ENCODE measurements around the gene FAM98C. TPM values are rescaled to one million over a fixed set of nuclear protein-coding genes. Genes with fewer than 3 reads are reported as not detected.
A peak's percentile ranks its signal among the peaks of the same experiment; 100 is the strongest.

FAM98C gene
- total RNA-seq, 6 donors from 2014 or later: 16.0 to 75.4 (median 24.2) TPM

DNA sequence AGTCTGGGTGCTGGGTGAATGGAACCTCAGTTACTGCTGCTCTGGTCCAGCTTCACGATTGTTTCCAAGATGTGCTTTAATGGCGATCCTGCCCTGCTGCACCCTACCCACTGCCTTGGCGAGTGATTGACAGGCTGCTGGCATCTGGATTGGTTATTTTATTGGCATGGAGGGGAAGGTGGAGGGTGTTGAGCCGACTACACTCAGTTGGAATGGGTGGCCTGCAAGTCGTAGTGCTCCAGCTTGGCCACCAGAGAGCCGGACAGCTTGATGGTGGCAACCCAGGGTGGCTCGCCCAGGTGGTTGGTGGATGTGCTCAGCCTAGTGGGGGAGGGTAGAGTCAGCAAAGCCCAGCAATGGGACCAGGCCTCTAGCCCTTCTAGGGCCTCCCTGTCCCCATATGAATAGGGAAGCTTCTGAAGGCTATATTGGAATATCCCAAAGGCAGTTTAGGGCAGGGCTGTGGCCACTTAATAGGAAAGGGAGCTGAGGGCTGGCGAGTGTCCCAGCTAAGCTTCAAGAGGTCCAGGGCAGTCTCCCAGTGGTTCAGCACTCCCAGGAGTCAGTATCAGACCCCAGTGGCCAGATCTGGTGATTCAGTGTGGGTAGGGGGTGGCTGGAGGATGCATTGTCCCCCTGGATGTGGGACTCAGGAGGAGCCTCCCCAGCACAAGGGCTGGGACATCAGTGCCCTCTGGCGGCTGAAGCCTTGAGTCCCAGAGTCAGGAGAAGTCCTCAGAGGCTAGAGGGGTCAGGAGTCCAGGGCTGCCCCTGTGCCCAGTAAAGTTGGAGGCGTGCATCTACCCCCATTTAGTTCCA is 18.5 kb upstream of the FAM98C start:
- no peak for TF ChIP-seq POLR2AphosphoS5 (IDR thresholded peaks at IDR 0.05)
- TF ChIP-seq, protein P1, sequence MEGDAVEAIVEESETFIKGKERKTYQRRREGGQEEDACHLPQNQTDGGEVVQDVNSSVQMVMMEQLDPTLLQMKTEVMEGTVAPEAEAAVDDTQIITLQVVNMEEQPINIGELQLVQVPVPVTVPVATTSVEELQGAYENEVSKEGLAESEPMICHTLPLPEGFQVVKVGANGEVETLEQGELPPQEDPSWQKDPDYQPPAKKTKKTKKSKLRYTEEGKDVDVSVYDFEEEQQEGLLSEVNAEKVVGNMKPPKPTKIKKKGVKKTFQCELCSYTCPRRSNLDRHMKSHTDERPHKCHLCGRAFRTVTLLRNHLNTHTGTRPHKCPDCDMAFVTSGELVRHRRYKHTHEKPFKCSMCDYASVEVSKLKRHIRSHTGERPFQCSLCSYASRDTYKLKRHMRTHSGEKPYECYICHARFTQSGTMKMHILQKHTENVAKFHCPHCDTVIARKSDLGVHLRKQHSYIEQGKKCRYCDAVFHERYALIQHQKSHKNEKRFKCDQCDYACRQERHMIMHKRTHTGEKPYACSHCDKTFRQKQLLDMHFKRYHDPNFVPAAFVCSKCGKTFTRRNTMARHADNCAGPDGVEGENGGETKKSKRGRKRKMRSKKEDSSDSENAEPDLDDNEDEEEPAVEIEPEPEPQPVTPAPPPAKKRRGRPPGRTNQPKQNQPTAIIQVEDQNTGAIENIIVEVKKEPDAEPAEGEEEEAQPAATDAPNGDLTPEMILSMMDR (IDR thresholded peaks at IDR 0.05): no peak
- WGBS, 2 donors: 84% methylated on average over 6 to 10 of the region's 10 CpGs
- Histone ChIP-seq H3K27ac (no peak overlapping the region), H3K4me1 (peaks cover 33 to 40% (median 35%) of the 10 kb centered on the region in 4 donors), H3K9me3 (no peaks in the 10 kb centered on the region), H3K27me3 (peaks cover 0 to 18% (median 3%) of the 10 kb centered on the region in 4 donors), H3K4me3 (no peak overlapping the region), H3K36me3 (peaks cover 17 to 61% (median 51%) of the 10 kb centered on the region in 4 donors)
- ATAC-seq (ENCODE audit: low FRiP score in 2 of 2): no peak
- DNase-seq: no peak

DNA sequence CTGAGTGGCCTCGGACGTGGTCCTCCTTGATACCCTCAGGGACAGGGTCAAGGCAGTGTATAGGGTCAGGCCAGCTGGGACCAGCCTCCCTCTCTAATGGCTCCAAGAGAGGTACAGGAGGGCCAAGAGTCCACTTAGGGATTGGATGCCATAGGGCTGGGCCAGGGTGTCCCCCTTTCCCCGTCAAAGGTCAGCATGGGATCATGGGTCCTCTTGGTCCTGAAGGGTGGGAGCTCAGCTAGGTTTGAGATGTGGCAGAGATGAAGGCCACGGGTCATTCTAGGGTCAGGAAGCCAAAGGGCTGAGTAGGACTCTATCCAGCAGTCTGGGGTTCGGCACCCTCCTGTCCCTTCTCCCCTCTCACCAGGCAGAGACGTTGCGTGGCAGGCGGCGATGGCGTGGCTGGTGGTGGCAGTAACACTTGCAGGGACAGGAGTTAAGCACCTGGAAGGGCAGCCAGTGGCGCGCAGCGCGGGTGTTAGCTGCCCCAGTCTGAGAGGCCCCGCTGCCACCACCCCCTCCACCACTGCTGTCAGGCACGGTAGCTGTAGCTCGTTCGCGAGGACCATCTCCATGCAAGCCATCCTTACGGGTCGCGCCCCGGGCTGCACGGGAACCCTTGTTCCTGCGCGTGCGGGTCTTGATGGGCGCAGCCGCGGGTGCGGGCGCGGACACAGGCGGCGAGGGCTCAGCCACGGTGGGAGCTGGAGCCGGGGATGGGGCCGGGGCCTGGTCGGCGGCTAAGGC is 17.7 kb upstream of the FAM98C start:
- H3K27ac ChIP-seq: no peak overlapping the region
- peaks cover 17 to 53% (median 45%) of the 10 kb centered on the region in 4 donors for H3K36me3 ChIP-seq
- peaks cover 0 to 18% (median 3%) of the 10 kb centered on the region in 4 donors for H3K27me3 ChIP-seq
- H3K4me1 ChIP-seq: peaks cover 33 to 44% (median 38%) of the 10 kb centered on the region in 4 donors
- H3K4me3 ChIP-seq: no peak overlapping the region
- DNase-seq (peak in 1 of 2 donors; percentile 85), ATAC-seq (ENCODE audit: low FRiP score in 2 of 2) (no peak)
- H3K9me3 ChIP-seq: no peaks in the 10 kb centered on the region
- WGBS, 2 donors: 84 to 96% methylated on average over 21 to 36 of the region's 40 CpGs
- TF ChIP-seq POLR2A (IDR thresholded peaks at IDR 0.05) (no peak), EP300 (IDR thresholded peaks at IDR 0.05) (no peak), POLR2AphosphoS5 (IDR thresholded peaks at IDR 0.05) (no peak)
- TF ChIP-seq, protein P1 (IDR thresholded peaks at IDR 0.05): no peak

DNA sequence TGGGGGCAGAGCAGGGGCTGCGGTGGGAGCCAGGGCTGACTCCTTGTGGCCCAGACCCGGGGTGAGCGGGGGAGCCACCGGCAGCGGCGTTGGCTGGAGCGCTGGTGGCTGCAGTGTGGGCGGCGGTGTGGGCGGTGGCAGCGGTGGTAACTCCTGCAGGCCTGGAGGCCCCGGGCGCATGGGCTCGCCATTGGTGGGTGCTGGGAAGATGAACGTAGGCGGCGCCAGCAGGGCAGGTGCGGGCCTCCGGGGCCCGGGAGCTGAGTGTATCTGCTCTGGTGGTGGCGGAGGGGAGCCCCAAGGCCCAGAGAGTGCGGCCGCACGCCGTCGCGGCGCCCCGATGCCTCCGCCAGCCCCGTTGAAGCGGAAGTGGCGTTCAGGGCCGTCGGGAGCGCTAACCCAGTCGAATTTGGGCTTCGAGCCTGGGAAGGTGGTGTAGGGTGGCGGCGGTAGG is 17.1 kb upstream of the FAM98C start:
- no peak for TF ChIP-seq POLR2A (IDR thresholded peaks at IDR 0.05)
- TF ChIP-seq, protein P1 (IDR thresholded peaks at IDR 0.05): no peak
- no peak for TF ChIP-seq POLR2AphosphoS5 (IDR thresholded peaks at IDR 0.05)
- no peak for TF ChIP-seq EP300 (IDR thresholded peaks at IDR 0.05)
- H3K27me3 ChIP-seq: peaks cover 0 to 18% (median 3%) of the 10 kb centered on the region in 4 donors
- DNase-seq (peak in 1 of 2 donors; percentile 86), ATAC-seq (ENCODE audit: low FRiP score in 2 of 2) (no peak)
- H3K27ac ChIP-seq: no peak overlapping the region
- peaks cover 17 to 47% (median 39%) of the 10 kb centered on the region in 4 donors for H3K36me3 ChIP-seq
- 64 to 75% methylated on average over 39 to 40 of the region's 40 CpGs for WGBS, 2 donors
- H3K4me3 ChIP-seq: no peak overlapping the region
- H3K9me3 ChIP-seq: no peaks in the 10 kb centered on the region
- H3K4me1 ChIP-seq: peaks cover 33 to 44% (median 38%) of the 10 kb centered on the region in 4 donors

DNA sequence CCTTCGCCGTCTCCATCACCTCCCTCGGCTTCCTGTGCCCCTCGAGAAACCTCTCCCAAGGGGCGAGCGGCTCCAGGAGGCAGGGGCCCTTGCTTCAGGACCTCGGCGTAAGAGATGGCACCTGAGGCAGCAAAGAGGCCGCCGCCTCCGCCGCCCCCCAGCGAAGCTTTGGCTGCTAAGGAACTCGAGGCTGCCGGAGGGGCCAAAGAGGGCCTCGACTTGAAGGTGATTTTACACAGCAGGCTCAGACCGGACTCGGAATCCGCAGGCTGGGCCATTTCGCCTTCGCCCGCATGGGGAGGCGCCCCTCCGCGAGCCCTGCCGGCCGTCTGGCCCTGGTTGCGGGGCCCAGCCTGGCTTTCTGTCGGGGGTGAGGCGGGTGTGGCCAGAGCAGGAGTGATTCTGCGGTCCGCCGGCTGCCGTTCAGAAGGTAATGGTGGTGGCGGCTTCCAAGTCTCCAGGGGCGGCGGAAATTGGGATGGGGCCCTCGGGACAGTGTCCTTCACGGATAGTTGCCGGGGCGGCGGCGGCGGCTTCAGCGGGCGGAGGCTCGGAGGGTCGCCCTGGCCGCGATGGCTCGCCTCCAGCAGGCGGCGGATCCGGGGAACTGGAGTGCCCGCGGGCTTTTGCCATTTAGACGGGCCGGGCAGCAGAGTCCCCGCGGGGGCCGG is 16.5 kb upstream of the FAM98C start:
- no peak for ATAC-seq (ENCODE audit: low FRiP score in 2 of 2)
- Histone ChIP-seq H3K4me1 (peaks cover 33 to 44% (median 38%) of the 10 kb centered on the region in 4 donors), H3K36me3 (peaks cover 14 to 41% (median 33%) of the 10 kb centered on the region in 4 donors), H3K4me3 (peak overlapping the region in 3 of 4 donors; percentile 54 to 65 (median 62)), H3K27ac (no peak overlapping the region), H3K27me3 (peaks cover 0 to 18% (median 3%) of the 10 kb centered on the region in 4 donors), H3K9me3 (no peaks in the 10 kb centered on the region)
- peak in 1 of 2 donors; percentile 87 for DNase-seq
- 65 to 77% methylated on average over 11 to 47 of the region's 61 CpGs for WGBS, 2 donors
- no peak for TF ChIP-seq EP300 (IDR thresholded peaks at IDR 0.05)
- TF ChIP-seq, protein P1 (IDR thresholded peaks at IDR 0.05): no peak
- no peak for TF ChIP-seq POLR2A (IDR thresholded peaks at IDR 0.05)
- TF ChIP-seq POLR2AphosphoS5 (IDR thresholded peaks at IDR 0.05): no peak

All from upper lobe of left lung (tissue), 6 donors.